Measurements from ENCODE around the gene LINGO4. TPM values are rescaled to one million over a fixed set of nuclear protein-coding genes. Genes with fewer than 3 reads are reported as not detected.

LINGO4 gene
- total RNA-seq, 1 donor from 2014 or later = 0.31 TPM

- DNase-seq (ENCODE audit: low spot score) = no peak
Observed at GRCh38 chr1:151833172-151833900, 28.1 kb upstream of the LINGO4 start.

GRCh38 chr1:151832318-151832980 lies 27.2 kb upstream of the LINGO4 start:
- peak; percentile 86 for DNase-seq (ENCODE audit: low spot score)

GRCh38 chr1:151831605-151832004 lies 26.4 kb upstream of the LINGO4 start, which contains the start of gene RORC:
TSS of gene RORC (minus strand) at chr1:151831802. CDS start at chr1:151831764, 38 bp downstream.
- DNase-seq (ENCODE audit: low spot score) = no peak

- DNase-seq (ENCODE audit: low spot score) = no peak
Observed at GRCh38 chr1:151831256-151831591, 26.0 kb upstream of the LINGO4 start.

- no peak for DNase-seq (ENCODE audit: low spot score)
Observed at GRCh38 chr1:151830055-151830454, 24.8 kb upstream of the LINGO4 start.

- DNase-seq (ENCODE audit: low spot score) = no peak
Observed at GRCh38 chr1:151829352-151830046, 24.3 kb upstream of the LINGO4 start.

- no peak for DNase-seq (ENCODE audit: low spot score)
Observed at GRCh38 chr1:151828921-151829320, 23.7 kb upstream of the LINGO4 start.

GRCh38 chr1:151827853-151828252 lies 22.6 kb upstream of the LINGO4 start:
- DNase-seq (ENCODE audit: low spot score) = no peak

GRCh38 chr1:151825751-151826660 lies 20.8 kb upstream of the LINGO4 start:
- DNase-seq (ENCODE audit: low spot score) = no peak

GRCh38 chr1:151825204-151825603 lies 20.0 kb upstream of the LINGO4 start:
- no peak for DNase-seq (ENCODE audit: low spot score)

GRCh38 chr1:151823175-151823574 lies 18.0 kb upstream of the LINGO4 start:
- DNase-seq (ENCODE audit: low spot score) = no peak

- DNase-seq (ENCODE audit: low spot score) = no peak
Observed at GRCh38 chr1:151822404-151822803, 17.2 kb upstream of the LINGO4 start.

GRCh38 chr1:151820940-151821339 lies 15.7 kb upstream of the LINGO4 start:
- DNase-seq (ENCODE audit: low spot score) = no peak

GRCh38 chr1:151819976-151820623 lies 14.9 kb upstream of the LINGO4 start:
- DNase-seq (ENCODE audit: low spot score) = no peak

GRCh38 chr1:151819227-151819835 lies 14.1 kb upstream of the LINGO4 start:
- DNase-seq (ENCODE audit: low spot score) = no peak

GRCh38 chr1:151817353-151817730 lies 12.1 kb upstream of the LINGO4 start:
- DNase-seq (ENCODE audit: low spot score) = no peak

GRCh38 chr1:151816548-151817352 lies 11.5 kb upstream of the LINGO4 start:
- DNase-seq (ENCODE audit: low spot score) = no peak

GRCh38 chr1:151815716-151816327 lies 10.6 kb upstream of the LINGO4 start:
- DNase-seq (ENCODE audit: low spot score) = no peak

GRCh38 chr1:151814971-151815545 lies 9.8 kb upstream of the LINGO4 start:
- no peak for DNase-seq (ENCODE audit: low spot score)
